Vagina (tissue), 2 donors: ENCODE results near the gene FADS2.

Source experiments
- POLR2AphosphoS5 ChIP-seq, 2 donors: sonication (generic); formaldehyde crosslinking; IDR thresholded peaks; one replicate each; pipeline ENCODE4 v1.9.0; 2017; ENCODE audit warnings: antibody characterized with exemption in 2 of 2, mild to moderate bottlenecking in 2 of 2, low read depth in 1 of 2; ENCODE audit not compliant: insufficient read depth in 1 of 2
- TF ChIP-seq, protein P1 (sequence below), 3 experiments: fragments of 450-650 bp in 2 of 3; fragments of 200-600 bp in 1 of 3; sonication (generic) in 1 of 3; IDR thresholded peaks; one replicate each; pipeline ENCODE4 v1.5.1; 2017 to 2019; ENCODE audit warnings: antibody characterized with exemption in 3 of 3, mild to moderate bottlenecking in 2 of 3, moderate library complexity in 2 of 3

DNA sequence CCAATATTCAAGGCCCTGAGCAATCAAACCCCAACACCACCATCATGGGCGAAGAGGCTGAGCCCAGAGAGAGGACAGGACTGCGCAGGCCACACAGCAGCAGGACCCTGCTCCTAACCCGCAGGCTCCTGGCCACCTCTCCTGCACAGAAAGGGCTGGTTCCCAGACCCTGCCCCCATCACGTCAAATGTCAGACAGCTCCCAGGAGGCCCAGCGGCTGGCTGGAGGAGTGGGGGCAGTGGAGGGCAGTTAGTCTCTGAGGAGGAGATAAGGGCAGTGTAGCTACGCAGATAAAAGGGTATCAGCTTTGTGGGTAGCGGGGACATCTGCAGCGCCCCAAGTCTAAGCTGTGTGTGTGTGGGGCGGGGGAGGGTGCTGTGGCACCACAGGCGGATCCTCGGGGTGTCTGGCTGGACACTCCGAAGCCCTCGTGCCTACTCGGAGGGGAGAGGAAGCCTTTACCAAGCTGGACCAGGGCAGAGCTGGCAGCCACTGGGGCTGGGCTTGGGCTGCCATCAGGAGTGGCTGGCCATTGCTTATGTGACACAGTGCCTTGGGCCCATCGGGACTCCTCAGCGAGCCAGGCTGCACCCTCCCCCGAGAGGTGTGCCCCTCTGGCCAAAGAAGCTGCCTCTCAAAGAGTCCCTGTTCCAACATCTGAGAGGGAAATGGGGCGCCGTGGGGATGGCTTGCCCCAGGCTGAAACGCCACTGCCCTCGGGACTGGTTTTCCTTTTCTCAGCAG is 41.8 kb downstream of the FADS2 start:
- TF ChIP-seq, protein P1, sequence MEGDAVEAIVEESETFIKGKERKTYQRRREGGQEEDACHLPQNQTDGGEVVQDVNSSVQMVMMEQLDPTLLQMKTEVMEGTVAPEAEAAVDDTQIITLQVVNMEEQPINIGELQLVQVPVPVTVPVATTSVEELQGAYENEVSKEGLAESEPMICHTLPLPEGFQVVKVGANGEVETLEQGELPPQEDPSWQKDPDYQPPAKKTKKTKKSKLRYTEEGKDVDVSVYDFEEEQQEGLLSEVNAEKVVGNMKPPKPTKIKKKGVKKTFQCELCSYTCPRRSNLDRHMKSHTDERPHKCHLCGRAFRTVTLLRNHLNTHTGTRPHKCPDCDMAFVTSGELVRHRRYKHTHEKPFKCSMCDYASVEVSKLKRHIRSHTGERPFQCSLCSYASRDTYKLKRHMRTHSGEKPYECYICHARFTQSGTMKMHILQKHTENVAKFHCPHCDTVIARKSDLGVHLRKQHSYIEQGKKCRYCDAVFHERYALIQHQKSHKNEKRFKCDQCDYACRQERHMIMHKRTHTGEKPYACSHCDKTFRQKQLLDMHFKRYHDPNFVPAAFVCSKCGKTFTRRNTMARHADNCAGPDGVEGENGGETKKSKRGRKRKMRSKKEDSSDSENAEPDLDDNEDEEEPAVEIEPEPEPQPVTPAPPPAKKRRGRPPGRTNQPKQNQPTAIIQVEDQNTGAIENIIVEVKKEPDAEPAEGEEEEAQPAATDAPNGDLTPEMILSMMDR (IDR thresholded peaks at IDR 0.05), result no peak
- no peak for TF ChIP-seq POLR2AphosphoS5 (IDR thresholded peaks at IDR 0.05; ENCODE audit: insufficient read depth in 1 of 2, low read depth in 1 of 2)
